ENCODE data around the gene KLHL1.

The KLHL1 gene

GRCh38 chr13:69999875-70000274 lies 108.4 kb downstream of the KLHL1 start:
- DNase-seq, result no peak

DNA sequence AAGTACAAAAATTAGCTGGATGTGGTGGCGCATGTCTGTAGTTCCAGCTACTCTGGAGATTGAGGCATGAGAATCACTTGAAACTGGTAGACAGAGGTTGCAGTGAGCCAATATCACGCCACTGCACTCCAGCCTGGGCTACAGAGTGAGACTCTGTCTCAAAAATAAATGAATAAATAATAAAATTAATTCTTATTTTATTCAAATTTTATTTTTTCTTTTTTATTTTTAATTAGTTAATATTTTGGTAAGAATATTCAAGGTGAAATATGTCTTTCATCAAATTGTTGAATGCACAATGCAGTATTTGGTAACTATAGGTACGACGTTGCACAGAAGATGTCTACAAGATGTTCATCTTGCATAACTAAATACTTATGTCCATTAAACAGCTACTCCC lies 111.2 kb downstream of the KLHL1 start:
- DNase-seq, result no peak

- no peak for DNase-seq
Measured at GRCh38 chr13:69980799-69981198, 127.5 kb downstream of the KLHL1 start.

DNA sequence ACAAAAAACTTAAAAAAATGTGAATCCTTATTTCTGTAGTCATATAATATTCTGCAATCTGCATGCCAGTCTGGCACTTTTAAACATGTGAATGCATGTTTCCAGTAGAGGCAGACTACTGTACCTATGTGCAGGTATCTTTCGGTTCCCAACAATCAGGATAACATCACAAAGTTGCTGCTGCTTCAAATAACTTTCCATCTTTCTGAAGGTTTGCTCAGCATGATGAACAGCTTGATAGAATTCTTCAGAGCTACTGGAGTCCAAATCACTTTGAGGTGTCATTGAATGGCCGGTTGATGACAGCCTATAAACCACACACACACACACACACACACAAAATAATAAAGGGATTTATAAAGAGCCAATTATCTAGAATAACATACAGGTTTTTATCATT lies 132.8 kb downstream of the KLHL1 start:
- DNase-seq, result no peak

DNA sequence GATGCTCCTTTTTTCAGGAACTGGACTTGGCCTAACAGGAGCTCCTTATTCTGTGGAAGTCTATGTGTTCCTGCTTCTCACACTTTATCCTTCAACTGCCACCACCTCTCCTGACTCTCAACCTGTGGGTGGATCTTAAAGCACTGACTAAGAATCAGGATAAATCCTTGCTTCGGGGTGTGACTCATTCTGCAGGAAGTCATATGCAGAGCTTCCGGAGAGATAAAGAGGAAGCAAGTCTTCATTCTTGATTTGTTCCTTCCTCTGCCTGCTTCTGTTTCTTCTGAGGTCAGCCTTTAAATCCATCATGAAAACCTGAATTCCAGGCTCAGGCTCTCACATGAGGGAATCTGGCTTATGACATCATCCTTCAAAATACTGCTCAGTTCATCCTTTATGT lies 137.7 kb downstream of the KLHL1 start:
- DNase-seq, result no peak

- DNase-seq, result no peak
Measured at GRCh38 chr13:69959046-69959445, 149.2 kb downstream of the KLHL1 start.

- DNase-seq, result no peak
Measured at GRCh38 chr13:69956839-69957238, 151.4 kb downstream of the KLHL1 start.

DNA sequence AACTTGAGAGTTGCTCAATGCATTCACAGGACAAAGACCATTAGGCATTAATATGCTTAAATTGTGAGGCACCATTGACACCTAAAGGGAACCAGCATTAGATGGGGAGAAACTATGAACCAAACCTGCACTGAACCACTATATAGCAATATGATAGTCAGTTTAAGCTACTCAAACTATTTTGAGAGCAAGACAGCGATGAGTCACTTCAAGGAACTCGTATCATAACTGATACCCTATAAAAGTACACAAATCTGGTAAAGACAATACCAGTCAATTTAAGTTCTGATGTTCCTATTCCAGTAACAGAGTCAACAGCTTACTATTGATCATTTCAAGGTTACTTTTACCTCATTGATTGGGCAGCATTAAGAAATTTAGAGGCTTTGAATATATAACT lies 151.9 kb downstream of the KLHL1 start:
- no peak for DNase-seq

- DNase-seq, result no peak
Measured at GRCh38 chr13:69955271-69955670, 153.0 kb downstream of the KLHL1 start.

DNA sequence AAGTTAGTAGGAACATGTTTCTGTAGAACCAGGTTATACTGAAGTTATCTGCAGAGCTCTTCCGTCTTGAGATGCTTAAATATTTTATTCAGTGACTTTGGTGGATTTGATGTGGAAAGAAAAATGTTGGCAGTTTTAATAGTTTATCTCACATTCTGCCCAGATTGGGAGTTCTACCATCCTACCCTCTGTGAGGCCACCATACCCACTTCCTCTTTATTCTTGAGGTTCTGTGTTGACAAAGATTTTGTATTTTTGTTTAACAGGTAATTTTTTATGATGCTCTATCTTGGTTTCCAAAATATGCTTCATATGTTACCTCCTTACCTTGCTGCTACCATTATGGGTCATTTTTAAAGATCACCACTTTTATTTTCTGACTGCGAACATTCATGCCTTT lies 156.8 kb downstream of the KLHL1 start:
- DNase-seq, result no peak

- DNase-seq, result no peak
Measured at GRCh38 chr13:69950160-69950559, 158.1 kb downstream of the KLHL1 start.

GRCh38 chr13:69948016-69948415 lies 160.2 kb downstream of the KLHL1 start:
- DNase-seq, result no peak

- no peak for DNase-seq
Measured at GRCh38 chr13:69947582-69947981, 160.7 kb downstream of the KLHL1 start.

DNA sequence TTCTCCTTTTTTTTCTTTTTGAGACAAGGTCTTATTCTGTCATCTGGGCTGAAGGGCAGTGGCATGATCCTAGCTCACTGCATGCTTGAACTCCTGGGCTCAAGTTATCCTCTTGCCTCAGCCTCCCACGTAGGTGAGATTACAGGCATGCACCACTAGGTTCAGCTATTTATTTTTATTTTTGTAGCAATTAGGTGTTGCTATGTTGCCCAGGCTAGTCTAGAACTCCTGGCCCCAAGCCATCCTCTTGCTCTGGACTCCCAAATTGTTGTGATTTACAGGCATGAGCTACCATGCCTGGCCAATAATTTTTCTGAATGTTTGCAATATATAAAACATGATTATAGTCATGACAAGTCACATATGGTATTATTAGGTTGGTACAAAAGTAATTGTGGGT lies 161.7 kb downstream of the KLHL1 start:
- no peak for DNase-seq

DNA sequence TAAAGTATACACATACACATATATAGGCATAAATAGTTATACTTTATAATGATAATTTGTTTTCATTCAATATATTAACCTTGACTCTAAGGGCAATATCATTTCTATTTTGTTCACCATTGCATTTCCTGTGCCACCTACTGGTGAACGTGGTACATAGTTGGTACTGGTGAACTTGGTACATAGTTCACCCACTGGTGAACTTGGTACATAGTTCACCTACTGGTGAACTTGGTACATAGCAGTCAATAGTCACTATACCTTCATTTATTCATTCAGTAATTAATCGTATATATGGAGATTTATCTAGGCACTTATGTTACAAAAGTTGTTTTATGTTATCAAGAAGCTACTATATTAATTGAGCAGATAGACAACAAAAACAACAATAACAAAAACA lies 173.2 kb downstream of the KLHL1 start:
- no peak for DNase-seq

- DNase-seq, result no peak
Measured at GRCh38 chr13:69928262-69928661, 180.0 kb downstream of the KLHL1 start.

GRCh38 chr13:69921156-69921555 lies 187.1 kb downstream of the KLHL1 start:
- no peak for DNase-seq

DNA sequence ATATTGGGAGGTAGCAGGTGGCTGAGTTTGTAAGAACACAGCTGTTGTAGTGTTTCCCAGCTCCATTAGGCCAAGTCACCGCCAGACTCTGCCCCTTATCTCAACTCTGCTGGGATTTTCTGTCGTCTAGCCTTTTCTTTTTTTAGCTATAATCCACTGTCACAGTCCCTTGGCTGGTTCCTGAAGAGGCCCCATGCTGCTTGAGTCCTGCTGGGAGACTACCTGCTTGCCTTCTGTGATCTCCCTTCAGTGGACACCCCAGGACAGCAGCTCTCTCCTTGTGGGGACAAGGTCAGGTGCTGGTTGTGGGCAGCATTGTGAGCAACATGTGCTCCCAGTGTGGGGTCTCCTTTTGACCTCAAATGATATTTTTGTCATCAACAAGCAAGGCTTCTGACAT lies 195.6 kb downstream of the KLHL1 start:
- DNase-seq, result no peak

- no peak for DNase-seq
Measured at GRCh38 chr13:69910800-69911199, 197.5 kb downstream of the KLHL1 start.

DNA sequence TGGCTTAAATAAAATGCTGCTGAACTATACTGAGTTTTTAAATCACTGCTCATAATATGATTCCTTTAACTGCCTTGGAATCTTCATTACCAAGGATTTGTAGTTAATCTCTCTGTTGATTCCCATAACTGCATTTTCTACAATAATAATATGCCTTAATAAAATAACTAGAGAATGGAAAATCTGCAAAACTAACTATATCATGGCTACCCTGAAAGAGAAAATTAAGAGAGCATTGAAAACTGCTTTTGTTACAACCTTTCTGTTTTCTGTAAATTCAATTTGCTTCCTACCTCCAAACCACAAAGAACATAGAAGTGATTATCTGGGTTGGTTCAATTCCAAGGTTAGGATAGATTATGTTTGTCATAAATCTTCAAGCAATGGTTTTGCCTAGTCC lies 203.5 kb downstream of the KLHL1 start:
- DNase-seq, result no peak

DNA sequence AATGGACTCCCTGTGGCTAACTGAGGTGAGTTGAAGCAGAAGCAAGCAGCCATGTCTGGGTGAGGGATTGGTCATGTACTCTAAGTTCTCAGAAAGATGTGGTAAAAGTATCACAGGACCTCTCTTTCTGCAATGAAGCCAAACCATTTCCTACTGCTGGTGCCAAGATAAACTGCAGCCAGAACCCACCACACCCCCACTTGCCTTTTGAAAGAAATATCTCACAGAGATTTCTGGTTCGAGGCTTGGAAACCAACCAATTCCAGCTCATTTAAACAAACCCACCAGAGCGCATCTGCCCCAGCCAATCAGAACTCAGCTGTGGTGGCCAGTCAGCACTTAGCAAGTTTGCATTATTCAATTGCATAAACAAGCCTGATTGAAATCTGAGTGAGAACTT lies 205.2 kb downstream of the KLHL1 start:
- no peak for DNase-seq

- DNase-seq, result no peak
Measured at GRCh38 chr13:69882451-69882850, 225.8 kb downstream of the KLHL1 start.

DNA sequence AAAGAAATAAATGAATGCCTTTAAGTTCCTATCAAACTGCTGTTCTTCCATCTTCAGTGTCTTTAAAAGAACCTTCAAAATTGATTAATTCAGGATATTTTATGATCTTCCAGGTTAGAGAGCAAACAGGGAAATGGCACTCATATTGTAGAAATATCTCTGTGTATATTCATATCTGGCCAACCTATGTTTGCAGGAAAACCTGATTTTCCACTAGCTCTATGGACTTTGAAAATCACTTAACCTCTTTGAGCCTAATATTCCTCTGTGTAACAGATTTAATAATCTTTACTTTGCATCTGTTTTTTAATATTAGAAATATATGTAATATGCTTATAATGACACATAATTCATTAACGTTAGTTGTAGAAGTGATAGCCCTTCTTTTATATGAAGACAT lies 228.3 kb downstream of the KLHL1 start:
- no peak for DNase-seq

GRCh38 chr13:69872321-69873047 lies 235.8 kb downstream of the KLHL1 start:
- no peak for DNase-seq

GRCh38 chr13:69866555-69866954 lies 241.7 kb downstream of the KLHL1 start:
- no peak for DNase-seq
